ENCODE measurements around the gene LYPD3. TPM values are rescaled to one million over a fixed set of nuclear protein-coding genes. Genes with fewer than 3 reads are reported as not detected.
"Not testable (repeated sequence)": the region's sequence is repeated elsewhere in the genome, so short reads cannot be mapped to it uniquely, and the experiment has no call there.

Gene LYPD3
- 0.56 TPM for total RNA-seq (ENCODE audit: unreplicated experiment)
- long read RNA-seq: 0 reads

DNA sequence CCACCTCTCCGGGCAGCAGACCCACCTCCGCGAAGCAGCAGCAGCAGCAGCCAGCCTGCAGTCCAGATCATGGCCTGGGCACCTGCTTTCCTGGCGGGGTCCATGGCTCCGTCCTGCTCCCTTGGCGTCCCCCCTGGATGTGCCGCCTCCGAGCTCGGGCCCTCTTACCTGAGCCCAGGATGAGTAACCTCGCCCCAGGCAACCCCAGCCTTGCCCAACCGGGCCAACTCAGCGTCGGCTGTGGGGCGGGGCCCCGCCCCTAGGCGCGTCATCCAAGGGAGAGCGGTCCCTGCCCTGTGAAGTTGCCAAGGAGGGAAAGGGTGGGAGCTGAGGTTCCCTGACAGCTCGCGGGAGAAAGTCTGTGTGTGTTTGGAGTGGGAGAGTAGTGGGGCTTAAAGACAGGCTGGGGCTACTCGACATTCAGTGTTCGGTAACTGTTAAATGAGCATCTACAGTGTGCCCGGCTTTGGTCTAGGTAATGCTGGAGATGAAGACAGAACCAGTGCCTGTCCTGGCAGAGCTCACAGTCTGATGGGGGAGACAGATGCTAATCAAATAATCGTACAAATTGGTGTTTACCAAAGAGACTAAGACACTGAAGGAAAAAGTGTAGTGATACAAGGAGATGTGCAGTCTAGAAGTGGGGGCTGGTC is at the start of gene LYPD3:
Gene LYPD3 (minus strand): TSS at position 141 of the 653 bp plus-strand sequence. CDS start 37 bp downstream, at position 104.
- H3K27me3 Mint-ChIP-seq (ENCODE audit: unreplicated experiment): peaks cover 10% of the 10 kb centered on the region
- H3K9me3 Mint-ChIP-seq (ENCODE audit: unreplicated experiment): peaks cover 2% of the 10 kb centered on the region
- H3K4me3 Mint-ChIP-seq (ENCODE audit: unreplicated experiment): peak within 1 kb of the TSS; percentile 98
- no peak for DNase-seq
- H3K36me3 Mint-ChIP-seq (ENCODE audit: unreplicated experiment): no peaks in the 10 kb centered on the region
- TF ChIP-seq, protein P1, sequence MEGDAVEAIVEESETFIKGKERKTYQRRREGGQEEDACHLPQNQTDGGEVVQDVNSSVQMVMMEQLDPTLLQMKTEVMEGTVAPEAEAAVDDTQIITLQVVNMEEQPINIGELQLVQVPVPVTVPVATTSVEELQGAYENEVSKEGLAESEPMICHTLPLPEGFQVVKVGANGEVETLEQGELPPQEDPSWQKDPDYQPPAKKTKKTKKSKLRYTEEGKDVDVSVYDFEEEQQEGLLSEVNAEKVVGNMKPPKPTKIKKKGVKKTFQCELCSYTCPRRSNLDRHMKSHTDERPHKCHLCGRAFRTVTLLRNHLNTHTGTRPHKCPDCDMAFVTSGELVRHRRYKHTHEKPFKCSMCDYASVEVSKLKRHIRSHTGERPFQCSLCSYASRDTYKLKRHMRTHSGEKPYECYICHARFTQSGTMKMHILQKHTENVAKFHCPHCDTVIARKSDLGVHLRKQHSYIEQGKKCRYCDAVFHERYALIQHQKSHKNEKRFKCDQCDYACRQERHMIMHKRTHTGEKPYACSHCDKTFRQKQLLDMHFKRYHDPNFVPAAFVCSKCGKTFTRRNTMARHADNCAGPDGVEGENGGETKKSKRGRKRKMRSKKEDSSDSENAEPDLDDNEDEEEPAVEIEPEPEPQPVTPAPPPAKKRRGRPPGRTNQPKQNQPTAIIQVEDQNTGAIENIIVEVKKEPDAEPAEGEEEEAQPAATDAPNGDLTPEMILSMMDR (IDR thresholded peaks at IDR 0.05; ENCODE audit: partially characterized antibody, unreplicated experiment): no peak
- no peaks in the 10 kb centered on the region for H3K4me1 Mint-ChIP-seq (ENCODE audit: low read depth, unreplicated experiment)
- no peak within 1 kb of the TSS for H3K27ac Mint-ChIP-seq (ENCODE audit: unreplicated experiment)

DNA sequence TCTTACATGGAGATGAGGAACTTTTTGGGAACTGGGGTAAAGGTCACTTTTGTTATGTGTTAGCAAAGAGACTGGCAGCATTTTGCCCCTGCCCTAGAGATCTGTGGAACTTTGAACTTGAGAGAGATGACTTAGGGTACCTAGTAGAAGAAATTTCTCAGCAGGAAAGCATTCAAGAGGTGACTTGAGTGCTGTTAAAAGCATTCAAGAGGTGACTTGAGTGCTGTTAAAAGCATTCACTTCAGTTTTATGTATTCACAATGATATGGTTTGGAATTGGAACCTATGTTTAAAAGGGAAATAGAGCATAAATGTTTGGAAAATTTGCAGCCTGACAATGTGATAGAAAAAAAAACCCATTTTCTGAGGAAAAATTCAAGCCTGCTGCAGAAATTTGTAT is 47.0 kb upstream of the LYPD3 start:
- not testable (repeated sequence) for H3K9me3 Mint-ChIP-seq (ENCODE audit: unreplicated experiment); H3K4me3 Mint-ChIP-seq (ENCODE audit: unreplicated experiment); DNase-seq; H3K27me3 Mint-ChIP-seq (ENCODE audit: unreplicated experiment); H3K27ac Mint-ChIP-seq (ENCODE audit: unreplicated experiment); H3K4me1 Mint-ChIP-seq (ENCODE audit: low read depth, unreplicated experiment)
- H3K36me3 Mint-ChIP-seq (ENCODE audit: unreplicated experiment): peaks cover 15% of the 10 kb centered on the region

DNA sequence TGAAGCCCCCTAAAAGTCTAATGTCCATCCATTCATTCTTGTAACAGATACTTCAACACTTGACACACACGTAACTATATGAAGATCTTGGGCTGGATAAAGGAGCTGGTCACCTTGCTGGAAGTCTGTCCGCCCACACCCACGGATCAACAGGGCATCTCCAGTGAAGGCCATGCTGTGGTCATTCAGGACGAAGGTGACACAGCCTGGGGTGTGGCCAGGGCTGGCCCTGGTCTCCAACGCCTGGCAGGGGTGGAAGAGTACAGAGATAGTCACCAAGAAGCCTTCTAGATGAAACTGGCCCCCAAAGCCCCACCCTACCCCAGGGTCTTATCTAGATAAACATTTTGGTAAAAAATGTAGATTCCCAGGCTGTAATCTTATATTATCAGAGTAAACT is 45.9 kb upstream of the LYPD3 start:
- Mint-ChIP-seq H3K27ac (ENCODE audit: unreplicated experiment) (no peak overlapping the region), H3K27me3 (ENCODE audit: unreplicated experiment) (peaks cover 2% of the 10 kb centered on the region), H3K4me1 (ENCODE audit: low read depth, unreplicated experiment) (no peaks in the 10 kb centered on the region), H3K9me3 (ENCODE audit: unreplicated experiment) (peaks cover 1% of the 10 kb centered on the region), H3K36me3 (ENCODE audit: unreplicated experiment) (peaks cover 15% of the 10 kb centered on the region), H3K4me3 (ENCODE audit: unreplicated experiment) (no peak overlapping the region)
- DNase-seq: no peak
- TF ChIP-seq, protein P1 (IDR thresholded peaks at IDR 0.05; ENCODE audit: partially characterized antibody, unreplicated experiment): no peak

DNA sequence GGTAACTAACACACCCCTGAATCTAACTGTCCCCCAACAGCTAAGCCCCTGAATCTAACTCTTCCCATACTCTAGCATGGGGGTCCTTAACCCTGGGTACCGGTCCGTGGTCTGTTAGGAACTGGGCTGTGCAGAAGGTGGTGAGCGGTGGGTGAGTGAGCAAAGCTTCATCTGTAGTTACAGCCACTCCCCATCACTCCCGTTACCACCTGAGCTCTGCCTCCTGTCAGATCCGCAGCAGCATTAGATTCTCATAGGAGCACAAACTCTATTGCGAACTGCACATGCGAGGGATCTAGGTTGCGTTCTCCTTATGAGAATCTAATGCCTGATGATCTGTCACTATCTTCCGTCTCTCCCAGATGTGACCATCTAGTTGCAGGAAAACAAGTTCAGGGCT is 45.3 kb upstream of the LYPD3 start:
- TF ChIP-seq, protein P1 (IDR thresholded peaks at IDR 0.05; ENCODE audit: partially characterized antibody, unreplicated experiment): no peak
- H3K27me3 Mint-ChIP-seq (ENCODE audit: unreplicated experiment): peaks cover 2% of the 10 kb centered on the region
- no peak overlapping the region for H3K4me3 Mint-ChIP-seq (ENCODE audit: unreplicated experiment)
- peaks cover 15% of the 10 kb centered on the region for H3K36me3 Mint-ChIP-seq (ENCODE audit: unreplicated experiment)
- H3K9me3 Mint-ChIP-seq (ENCODE audit: unreplicated experiment): peaks cover 3% of the 10 kb centered on the region
- H3K27ac Mint-ChIP-seq (ENCODE audit: unreplicated experiment): no peak overlapping the region
- no peak for DNase-seq
- no peaks in the 10 kb centered on the region for H3K4me1 Mint-ChIP-seq (ENCODE audit: low read depth, unreplicated experiment)

DNA sequence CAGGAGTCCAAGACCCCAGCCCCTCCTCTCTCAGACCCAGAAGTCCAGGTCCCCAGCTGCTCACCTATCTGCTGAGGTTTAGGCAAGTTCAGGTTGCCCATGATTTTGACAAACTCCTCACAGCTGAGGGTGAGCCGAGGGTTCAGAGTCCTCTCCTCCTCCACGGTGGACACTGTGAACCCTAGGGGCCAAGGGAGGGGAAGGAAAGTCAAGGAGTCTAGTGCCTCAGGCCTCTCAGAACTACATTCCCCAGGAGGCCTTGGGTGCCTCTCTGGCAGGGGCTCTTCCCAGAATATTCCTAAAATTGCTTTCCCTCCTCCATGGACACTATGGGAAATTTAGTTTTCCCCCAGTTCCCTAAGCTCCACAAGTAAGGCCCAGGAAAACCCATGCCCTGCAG is 42.5 kb upstream of the LYPD3 start:
- Mint-ChIP-seq H3K4me1 (ENCODE audit: low read depth, unreplicated experiment) (no peaks in the 10 kb centered on the region), H3K27ac (ENCODE audit: unreplicated experiment) (no peak overlapping the region), H3K4me3 (ENCODE audit: unreplicated experiment) (no peak overlapping the region), H3K9me3 (ENCODE audit: unreplicated experiment) (peaks cover 3% of the 10 kb centered on the region), H3K36me3 (ENCODE audit: unreplicated experiment) (peaks cover 15% of the 10 kb centered on the region), H3K27me3 (ENCODE audit: unreplicated experiment) (peaks cover 9% of the 10 kb centered on the region)
- DNase-seq: no peak
- TF ChIP-seq, protein P1 (IDR thresholded peaks at IDR 0.05; ENCODE audit: partially characterized antibody, unreplicated experiment): no peak

Data from glutamatergic neuron (in vitro differentiated cells).